MM.1S (cell line): Measurements from ENCODE around the gene HDAC10.

Experiments
- CTCF ChIP-seq: fragments of 300-600 bp; sonication (generic); IDR thresholded peaks from 2 replicates; pipeline ENCODE4 v1.5.1; 2016; ENCODE audit warnings: antibody characterized with exemption, low read length, mixed read lengths
- EZH2 ChIP-seq: fragments of 300-600 bp; sonication (generic); optimal IDR thresholded peaks from 2 replicates; pipeline ENCODE3; 2017; ENCODE audit warnings: low read depth, mild to moderate bottlenecking, antibody characterized with exemption, low read length, mixed read lengths
- EZH2phosphoT487 ChIP-seq: fragments of 300-600 bp; sonication (generic); IDR thresholded peaks from 2 replicates; pipeline ENCODE4 v1.6.1; 2018; ENCODE audit warnings: antibody characterized with exemption, low read length

GRCh38 chr22:50200461-50201190 lies 50.4 kb downstream of the HDAC10 start, which contains the start of gene SELENOO:
- TF ChIP-seq CTCF (no peak), EZH2 (no peak), EZH2phosphoT487 (no peak)
